DOHH2 (cell line): ENCODE measurements around the gene MARCHF3.
"Not testable (repeated sequence)": the region's sequence is repeated elsewhere in the genome, so short reads cannot be mapped to it uniquely, and the experiment has no call there.

ENCODE experiments used
- H3F3A ChIP-seq: fragments of 200-600 bp; sonication (generic), shearing (Covaris generic); 2 replicates; pipeline ENCODE4 v1.6.0; 2016; ENCODE audit warnings: antibody characterized with exemption, mild to moderate bottlenecking; ENCODE audit not compliant: control insufficient read depth, insufficient read depth
- H3K27ac ChIP-seq: fragments of 200-600 bp; sonication (generic); 2 replicates; pipeline ENCODE4 v1.5.1; 2014; ENCODE audit warnings: low read depth, mild to moderate bottlenecking, low read length, moderate library complexity
- H3K27me3 ChIP-seq: fragments of 200-600 bp; sonication (generic); 2 replicates; pipeline ENCODE4 v1.6.1; 2014; ENCODE audit warnings: mild to moderate bottlenecking, low read length, mixed read lengths; ENCODE audit not compliant: control insufficient read depth
- H3K36me3 ChIP-seq: fragments of 200-600 bp; sonication (generic); 2 replicates; pipeline ENCODE4 v1.6.1; 2014; ENCODE audit warnings: mild to moderate bottlenecking, low read length, moderate library complexity, mixed read lengths; ENCODE audit not compliant: control insufficient read depth
- H3K4me1 ChIP-seq: fragments of 200-600 bp; sonication (generic); 2 replicates; pipeline ENCODE4 v1.6.1; 2014; ENCODE audit warnings: mild to moderate bottlenecking, low read length, mixed read lengths; ENCODE audit not compliant: control insufficient read depth
- H3K4me2 ChIP-seq: fragments of 200-600 bp; sonication (generic); 2 replicates; pipeline ENCODE4 v1.6.0; 2014; ENCODE audit warnings: mild to moderate bottlenecking, low read length, moderate library complexity
- H3K4me3 ChIP-seq: fragments of 200-600 bp; sonication (generic); 2 replicates; pipeline ENCODE4 v1.5.1; 2014; ENCODE audit warnings: mild to moderate bottlenecking, low read length, mixed read lengths
- H3K79me2 ChIP-seq: fragments of 200-600 bp; sonication (generic); 2 replicates; pipeline ENCODE4 v1.6.1; 2014; ENCODE audit warnings: mild to moderate bottlenecking, low read length, mixed read lengths; ENCODE audit not compliant: control insufficient read depth
- H3K9me2 ChIP-seq: fragments of 200-600 bp; sonication (generic); replicated peaks from 2 replicates; pipeline ENCODE4 v1.6.1; 2014; ENCODE audit warnings: mild to moderate bottlenecking, low read length, mixed read lengths; ENCODE audit not compliant: control insufficient read depth
- H3K9me3 ChIP-seq: fragments of 200-600 bp; sonication (generic); 2 replicates; pipeline ENCODE4 v1.6.1; 2014; ENCODE audit warnings: antibody characterized with exemption, low read length, mixed read lengths; ENCODE audit not compliant: control insufficient read depth, insufficient read depth
- H4K20me1 ChIP-seq: fragments of 200-600 bp; sonication (generic); 2 replicates; pipeline ENCODE4 v1.6.0; 2014; ENCODE audit warnings: low read depth, mild to moderate bottlenecking, antibody characterized with exemption, low read length, moderate library complexity; ENCODE audit not compliant: control insufficient read depth, insufficient read depth
- EZH2phosphoT487 ChIP-seq: fragments of 200-600 bp; sonication (generic); IDR thresholded peaks from 2 replicates; pipeline ENCODE4 v1.6.1; 2017; ENCODE audit warnings: borderline replicate concordance, mild to moderate bottlenecking, antibody characterized with exemption, low read length, moderate library complexity, mixed read lengths
- TF ChIP-seq, protein P1 (sequence below): fragments of 200-600 bp; sonication (generic); IDR thresholded peaks from one replicate; pipeline ENCODE4 v1.5.1; 2014; ENCODE audit warnings: antibody characterized with exemption, mild to moderate bottlenecking, low read depth, low read length; ENCODE audit not compliant: poor library complexity, severe bottlenecking

MARCHF3 gene

GRCh38 chr5:127025467-127025866 lies 4.9 kb downstream of the MARCHF3 start:
- no peaks in the 10 kb centered on the region for H3K9me3 ChIP-seq
- peaks cover 4% of the 10 kb centered on the region; the same call in 1 of the 2 replicates for H3K27me3 ChIP-seq
- H4K20me1 ChIP-seq: peaks cover 3% of the 10 kb centered on the region; the same call in 1 of the 2 replicates
- peaks cover 32% of the 10 kb centered on the region for H3K4me1 ChIP-seq
- TF ChIP-seq, protein P1, sequence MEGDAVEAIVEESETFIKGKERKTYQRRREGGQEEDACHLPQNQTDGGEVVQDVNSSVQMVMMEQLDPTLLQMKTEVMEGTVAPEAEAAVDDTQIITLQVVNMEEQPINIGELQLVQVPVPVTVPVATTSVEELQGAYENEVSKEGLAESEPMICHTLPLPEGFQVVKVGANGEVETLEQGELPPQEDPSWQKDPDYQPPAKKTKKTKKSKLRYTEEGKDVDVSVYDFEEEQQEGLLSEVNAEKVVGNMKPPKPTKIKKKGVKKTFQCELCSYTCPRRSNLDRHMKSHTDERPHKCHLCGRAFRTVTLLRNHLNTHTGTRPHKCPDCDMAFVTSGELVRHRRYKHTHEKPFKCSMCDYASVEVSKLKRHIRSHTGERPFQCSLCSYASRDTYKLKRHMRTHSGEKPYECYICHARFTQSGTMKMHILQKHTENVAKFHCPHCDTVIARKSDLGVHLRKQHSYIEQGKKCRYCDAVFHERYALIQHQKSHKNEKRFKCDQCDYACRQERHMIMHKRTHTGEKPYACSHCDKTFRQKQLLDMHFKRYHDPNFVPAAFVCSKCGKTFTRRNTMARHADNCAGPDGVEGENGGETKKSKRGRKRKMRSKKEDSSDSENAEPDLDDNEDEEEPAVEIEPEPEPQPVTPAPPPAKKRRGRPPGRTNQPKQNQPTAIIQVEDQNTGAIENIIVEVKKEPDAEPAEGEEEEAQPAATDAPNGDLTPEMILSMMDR: no peak
- TF ChIP-seq EZH2phosphoT487: no peak
- peak overlapping the region; percentile 10; the same call in 1 of the 2 replicates for H3K4me2 ChIP-seq
- peaks cover 5% of the 10 kb centered on the region; the same call in 1 of the 2 replicates for H3K36me3 ChIP-seq
- no peaks in the 10 kb centered on the region for H3F3A ChIP-seq
- H3K9me2 ChIP-seq: no peaks in the 10 kb centered on the region
- H3K27ac ChIP-seq: no peak overlapping the region
- peaks cover 67% of the 10 kb centered on the region for H3K79me2 ChIP-seq
- no peak overlapping the region for H3K4me3 ChIP-seq

DNA sequence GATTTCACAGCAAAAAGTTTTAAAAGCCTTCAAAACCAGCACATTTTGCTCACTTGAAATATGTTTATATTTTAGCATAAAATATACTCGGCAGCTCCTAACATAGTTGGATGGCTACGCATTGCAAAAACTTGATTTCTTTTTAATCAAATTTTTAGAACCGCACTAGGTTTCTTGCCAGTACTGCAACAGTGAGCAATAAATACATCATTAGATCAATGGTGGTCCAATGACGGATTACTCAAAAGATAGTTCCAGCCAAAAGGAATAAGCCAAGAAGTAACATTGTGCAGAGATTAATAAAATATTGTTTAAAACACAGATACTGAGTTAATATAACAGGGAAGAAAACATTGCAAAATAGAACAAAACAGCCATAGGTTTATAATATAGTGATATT lies 5.5 kb downstream of the MARCHF3 start:
- H3K79me2 ChIP-seq: peaks cover 63% of the 10 kb centered on the region

DNA sequence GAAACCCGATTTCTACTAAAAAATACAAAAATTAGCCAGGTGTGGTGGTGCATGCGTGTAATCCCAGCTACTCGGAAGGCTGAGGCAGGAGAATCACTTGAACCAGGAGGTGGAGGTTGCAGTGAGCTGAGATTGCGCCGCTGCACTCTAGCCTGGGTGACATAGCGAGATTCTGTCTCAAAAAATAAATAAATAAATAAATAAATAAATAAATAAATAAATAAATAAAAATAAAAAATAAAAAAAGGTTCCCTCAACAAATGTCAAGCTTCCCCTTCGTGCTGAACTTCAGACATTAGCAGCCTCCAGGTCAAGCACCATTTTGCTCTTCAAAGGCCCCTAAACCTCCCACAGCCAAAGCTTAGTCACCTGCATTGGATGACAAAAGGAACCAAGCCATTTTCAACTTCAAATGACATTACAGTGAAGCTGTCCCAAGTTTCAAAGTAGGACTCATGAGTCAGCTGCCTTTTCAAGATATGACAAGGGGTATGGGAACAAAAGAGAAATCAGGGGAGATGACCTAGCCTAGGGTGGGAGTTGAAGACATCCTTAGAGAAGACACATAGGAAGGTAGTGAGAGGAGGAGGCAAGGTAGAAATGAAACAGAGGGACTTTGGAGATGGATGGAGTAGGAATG lies 6.7 kb downstream of the MARCHF3 start:
- not testable (repeated sequence) for H3K27me3 ChIP-seq, H3K9me3 ChIP-seq, H3K27ac ChIP-seq, H3K4me2 ChIP-seq, H3K4me3 ChIP-seq, H4K20me1 ChIP-seq, H3K9me2 ChIP-seq, H3F3A ChIP-seq, H3K36me3 ChIP-seq
- Histone ChIP-seq H3K4me1 (peaks cover 35% of the 10 kb centered on the region), H3K79me2 (peaks cover 52% of the 10 kb centered on the region)

More for the DNA sequence above, 5.5 kb downstream of the MARCHF3 start:
- H3F3A ChIP-seq: no peaks in the 10 kb centered on the region
- H3K9me2 ChIP-seq: no peaks in the 10 kb centered on the region
- no peaks in the 10 kb centered on the region; the same call in 1 of the 2 replicates for H3K36me3 ChIP-seq
- no peak overlapping the region for H3K4me2 ChIP-seq
- peaks cover 3% of the 10 kb centered on the region; the same call in 1 of the 2 replicates for H4K20me1 ChIP-seq
- no peak overlapping the region for H3K27ac ChIP-seq
- no peak overlapping the region for H3K4me3 ChIP-seq
- no peaks in the 10 kb centered on the region for H3K9me3 ChIP-seq
- TF ChIP-seq, protein P1: no peak
- TF ChIP-seq EZH2phosphoT487: no peak
- peaks cover 4% of the 10 kb centered on the region; the same call in 1 of the 2 replicates for H3K27me3 ChIP-seq
- peaks cover 36% of the 10 kb centered on the region for H3K4me1 ChIP-seq

DNA sequence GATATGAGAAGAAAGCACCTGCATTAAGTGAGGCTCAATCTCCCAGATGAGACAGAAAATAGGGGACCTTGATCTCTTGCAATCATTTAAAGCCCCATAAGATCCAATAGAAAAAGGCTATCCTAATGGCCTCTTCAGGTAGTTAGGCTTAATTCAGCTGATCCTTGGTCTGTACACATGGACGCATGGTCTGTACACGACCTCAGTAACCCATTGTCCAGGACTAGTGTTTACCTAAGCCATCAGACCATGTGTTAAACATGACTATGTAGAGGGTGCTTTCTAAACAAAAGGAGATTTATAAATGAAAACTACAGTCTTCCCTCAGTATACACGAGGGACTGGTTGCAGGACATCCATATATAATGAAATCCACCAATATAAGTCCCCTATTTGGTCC lies 7.5 kb downstream of the MARCHF3 start:
- Histone ChIP-seq H3K27ac (no peak overlapping the region), H3K36me3 (no peaks in the 10 kb centered on the region), H4K20me1 (no peaks in the 10 kb centered on the region), H3K9me2 (no peaks in the 10 kb centered on the region), H3K4me2 (no peak overlapping the region), H3K79me2 (peaks cover 49% of the 10 kb centered on the region), H3F3A (no peaks in the 10 kb centered on the region), H3K9me3 (no peaks in the 10 kb centered on the region), H3K27me3 (no peaks in the 10 kb centered on the region), H3K4me1 (peaks cover 30% of the 10 kb centered on the region), H3K4me3 (no peak overlapping the region)
- TF ChIP-seq, protein P1: no peak
- no peak for TF ChIP-seq EZH2phosphoT487
